Osteoblast (primary cell): ENCODE data around the gene RELCH. TPM values are rescaled to one million over a fixed set of nuclear protein-coding genes. Genes with fewer than 3 reads are reported as not detected.

Experiments used
- DNase-seq: peaks from one replicate; pipeline ENCODE4 v3.0.0; 2011; ENCODE audit warnings: low spot score, mixed read lengths; ENCODE audit not compliant: insufficient read length; ENCODE audit errors: missing footprints
- H2AFZ ChIP-seq: 2 replicates; pipeline ENCODE4 v1.6.0; 2011; ENCODE audit warnings: mild to moderate bottlenecking, low read length
- H3K27ac ChIP-seq: 2 replicates; pipeline ENCODE4 v1.5.1; 2011; ENCODE audit warnings: mild to moderate bottlenecking, low read depth, low read length, moderate library complexity
- H3K27me3 ChIP-seq: 2 replicates; pipeline ENCODE4 v1.6.0; 2012; ENCODE audit warnings: mild to moderate bottlenecking, control low read depth, inconsistent platforms, low read length, moderate library complexity; ENCODE audit not compliant: insufficient read depth
- H3K36me3 ChIP-seq: 2 replicates; pipeline ENCODE4 v1.5.1; 2011; ENCODE audit warnings: mild to moderate bottlenecking, low read length, control low read depth, moderate library complexity; ENCODE audit not compliant: insufficient read depth
- H3K4me1 ChIP-seq: 2 replicates; pipeline ENCODE4 v1.5.1; 2011; ENCODE audit warnings: mild to moderate bottlenecking, low read length, control low read depth, moderate library complexity; ENCODE audit not compliant: insufficient read depth
- H3K4me2 ChIP-seq: 2 replicates; pipeline ENCODE4 v1.6.0; 2011; ENCODE audit warnings: mild to moderate bottlenecking, low read length; ENCODE audit not compliant: insufficient read depth
- H3K4me3 ChIP-seq: fragments of 200-600 bp; sonication (generic); 3 replicates; pipeline ENCODE4 v1.5.1; 2012; ENCODE audit warnings: mild to moderate bottlenecking, low read length, inconsistent platforms; ENCODE audit not compliant: insufficient read depth
- H3K79me2 ChIP-seq: 2 replicates; pipeline ENCODE4 v1.6.0; 2012; ENCODE audit warnings: mild to moderate bottlenecking, low read length, control low read depth, inconsistent platforms; ENCODE audit not compliant: insufficient read depth
- H3K9me3 ChIP-seq: 2 replicates; pipeline ENCODE4 v1.5.1; 2011; ENCODE audit warnings: low read depth, low read length, control low read depth
- H4K20me1 ChIP-seq: 2 replicates; pipeline ENCODE4 v1.6.0; 2012; ENCODE audit warnings: mild to moderate bottlenecking, low read length, control low read depth; ENCODE audit not compliant: insufficient read depth
- total RNA-seq: library from RNA; depleted of rRNA; stranded (reverse); fragments of >200 nt; gene quantifications from 2 replicates; pipeline ENCODE4 v1.2.3, GENCODE V29; 2012
- TF ChIP-seq, protein P1 (sequence below): IDR thresholded peaks from 2 replicates; pipeline ENCODE4 v1.5.1; 2011; ENCODE audit warnings: mild to moderate bottlenecking, low read depth, low read length, moderate library complexity; ENCODE audit errors: extremely low read depth

RELCH gene
- total RNA-seq, 1 donor: 34.0 TPM

DNA sequence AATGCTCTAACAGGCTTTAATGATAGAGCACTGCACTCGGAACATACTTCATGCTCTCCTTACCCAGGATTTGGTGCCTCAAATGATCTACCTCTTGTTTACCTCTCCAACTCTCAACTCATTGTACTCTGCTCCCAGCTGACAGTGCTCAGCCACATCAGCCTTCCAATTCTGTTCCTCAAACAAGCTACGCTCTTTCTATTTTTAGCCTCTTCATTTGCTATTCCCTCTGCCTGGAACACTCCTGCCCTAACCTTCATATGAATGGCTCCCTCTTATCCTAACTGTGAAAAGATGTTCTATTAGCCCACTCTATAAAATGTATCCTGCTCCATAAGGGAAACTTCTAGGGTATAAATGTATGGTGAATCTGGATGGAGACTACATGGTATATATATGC lies 42.7 kb upstream of the RELCH start:
- Histone ChIP-seq H3K4me3 (no peak overlapping the region), H3K36me3 (no peaks in the 10 kb centered on the region), H4K20me1 (no peaks in the 10 kb centered on the region), H3K9me3 (no peaks in the 10 kb centered on the region), H3K27me3 (no peaks in the 10 kb centered on the region), H3K27ac (no peak overlapping the region), H2AFZ (no peak overlapping the region), H3K4me2 (no peak overlapping the region), H3K4me1 (no peaks in the 10 kb centered on the region), H3K79me2 (no peaks in the 10 kb centered on the region)
- TF ChIP-seq, protein P1, sequence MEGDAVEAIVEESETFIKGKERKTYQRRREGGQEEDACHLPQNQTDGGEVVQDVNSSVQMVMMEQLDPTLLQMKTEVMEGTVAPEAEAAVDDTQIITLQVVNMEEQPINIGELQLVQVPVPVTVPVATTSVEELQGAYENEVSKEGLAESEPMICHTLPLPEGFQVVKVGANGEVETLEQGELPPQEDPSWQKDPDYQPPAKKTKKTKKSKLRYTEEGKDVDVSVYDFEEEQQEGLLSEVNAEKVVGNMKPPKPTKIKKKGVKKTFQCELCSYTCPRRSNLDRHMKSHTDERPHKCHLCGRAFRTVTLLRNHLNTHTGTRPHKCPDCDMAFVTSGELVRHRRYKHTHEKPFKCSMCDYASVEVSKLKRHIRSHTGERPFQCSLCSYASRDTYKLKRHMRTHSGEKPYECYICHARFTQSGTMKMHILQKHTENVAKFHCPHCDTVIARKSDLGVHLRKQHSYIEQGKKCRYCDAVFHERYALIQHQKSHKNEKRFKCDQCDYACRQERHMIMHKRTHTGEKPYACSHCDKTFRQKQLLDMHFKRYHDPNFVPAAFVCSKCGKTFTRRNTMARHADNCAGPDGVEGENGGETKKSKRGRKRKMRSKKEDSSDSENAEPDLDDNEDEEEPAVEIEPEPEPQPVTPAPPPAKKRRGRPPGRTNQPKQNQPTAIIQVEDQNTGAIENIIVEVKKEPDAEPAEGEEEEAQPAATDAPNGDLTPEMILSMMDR: no peak
- no peak for DNase-seq

- Histone ChIP-seq H2AFZ (no peak overlapping the region), H4K20me1 (no peaks in the 10 kb centered on the region), H3K79me2 (no peaks in the 10 kb centered on the region), H3K4me1 (no peaks in the 10 kb centered on the region), H3K4me2 (no peak overlapping the region), H3K27ac (no peak overlapping the region), H3K9me3 (no peaks in the 10 kb centered on the region), H3K4me3 (no peak overlapping the region), H3K36me3 (peaks cover 3% of the 10 kb centered on the region), H3K27me3 (no peaks in the 10 kb centered on the region)
- no peak for DNase-seq
- TF ChIP-seq, protein P1: no peak
These were observed 35.8 kb upstream of the RELCH start for GRCh38 chr18:62151068-62151771.

DNA sequence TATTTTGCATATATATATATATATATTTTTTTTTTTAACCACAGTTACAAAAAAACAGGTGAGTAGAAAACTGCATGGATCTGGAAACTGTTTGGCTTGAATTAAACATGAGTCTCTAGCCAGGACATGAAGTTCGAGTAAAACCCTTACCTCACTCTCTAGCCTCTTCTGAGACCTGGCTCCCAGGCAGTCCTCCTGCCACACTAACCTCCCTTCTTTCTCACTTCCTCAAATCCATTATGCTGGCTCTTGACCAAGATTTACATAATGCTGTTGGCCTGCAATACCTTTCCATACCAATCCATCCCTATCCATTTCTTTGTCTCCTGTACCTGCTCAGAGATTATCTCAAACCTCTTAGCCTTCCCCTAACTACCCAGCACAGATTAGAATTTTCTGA lies 34.2 kb upstream of the RELCH start:
- no peak for DNase-seq
- TF ChIP-seq, protein P1: no peak
- H3K4me3 ChIP-seq: no peak overlapping the region
- H3K4me2 ChIP-seq: no peak overlapping the region
- no peaks in the 10 kb centered on the region for H4K20me1 ChIP-seq
- no peaks in the 10 kb centered on the region for H3K79me2 ChIP-seq
- peaks cover 8% of the 10 kb centered on the region for H3K36me3 ChIP-seq
- H3K4me1 ChIP-seq: no peaks in the 10 kb centered on the region
- no peak overlapping the region for H3K27ac ChIP-seq
- H2AFZ ChIP-seq: no peak overlapping the region
- H3K27me3 ChIP-seq: no peaks in the 10 kb centered on the region
- H3K9me3 ChIP-seq: no peaks in the 10 kb centered on the region

GRCh38 chr18:62157843-62158242 lies 29.2 kb upstream of the RELCH start:
- DNase-seq: no peak
- TF ChIP-seq, protein P1: no peak
- Histone ChIP-seq H3K27ac (no peak overlapping the region), H3K27me3 (no peaks in the 10 kb centered on the region), H3K9me3 (no peaks in the 10 kb centered on the region), H3K4me3 (no peak overlapping the region), H4K20me1 (no peaks in the 10 kb centered on the region), H3K4me1 (no peaks in the 10 kb centered on the region), H2AFZ (no peak overlapping the region), H3K36me3 (peaks cover 8% of the 10 kb centered on the region), H3K79me2 (no peaks in the 10 kb centered on the region), H3K4me2 (no peak overlapping the region)
